ENCODE measurements around the gene SYDE2.
"Not testable (repeated sequence)": the region's sequence is repeated elsewhere in the genome, so short reads cannot be mapped to it uniquely, and the experiment has no call there.

SYDE2 gene

GRCh38 chr1:85180869-85181268 is 19.9 kb downstream of the SYDE2 start:
- no peak for DNase-seq (ENCODE audit: low read depth)
- H3K4me3 ChIP-seq (ENCODE audit: low read depth, low read length): no peak overlapping the region

- DNase-seq (ENCODE audit: low read depth): no peak
- no peak overlapping the region for H3K4me3 ChIP-seq (ENCODE audit: low read depth, low read length)
Observed at GRCh38 chr1:85179522-85179921, 21.3 kb downstream of the SYDE2 start.

GRCh38 chr1:85178396-85178795 is 22.4 kb downstream of the SYDE2 start:
- no peak overlapping the region for H3K4me3 ChIP-seq (ENCODE audit: low read depth, low read length)
- no peak for DNase-seq (ENCODE audit: low read depth)

- H3K4me3 ChIP-seq (ENCODE audit: low read depth, low read length): no peak overlapping the region
- no peak for DNase-seq (ENCODE audit: low read depth)
Observed at GRCh38 chr1:85174503-85174902, 26.3 kb downstream of the SYDE2 start.

- H3K4me3 ChIP-seq (ENCODE audit: low read depth, low read length): no peak overlapping the region
Observed at GRCh38 chr1:85172684-85173337, 28.0 kb downstream of the SYDE2 start.

GRCh38 chr1:85171721-85172120 is 29.1 kb downstream of the SYDE2 start:
- H3K4me3 ChIP-seq (ENCODE audit: low read depth, low read length): no peak overlapping the region
- no peak for DNase-seq (ENCODE audit: low read depth)

More at GRCh38 chr1:85172684-85173337, 28.0 kb downstream of the SYDE2 start:
- DNase-seq (ENCODE audit: low read depth): no peak

GRCh38 chr1:85168884-85169283 is 31.9 kb downstream of the SYDE2 start:
- H3K4me3 ChIP-seq (ENCODE audit: low read depth, low read length): no peak overlapping the region

GRCh38 chr1:85166351-85166750 is 34.5 kb downstream of the SYDE2 start:
- DNase-seq (ENCODE audit: low read depth): no peak
- no peak overlapping the region for H3K4me3 ChIP-seq (ENCODE audit: low read depth, low read length)

More at GRCh38 chr1:85168884-85169283, 31.9 kb downstream of the SYDE2 start:
- no peak for DNase-seq (ENCODE audit: low read depth)

- no peak overlapping the region for H3K4me3 ChIP-seq (ENCODE audit: low read depth, low read length)
- DNase-seq (ENCODE audit: low read depth): no peak
Observed at GRCh38 chr1:85158910-85159309, 41.9 kb downstream of the SYDE2 start.

- no peak for DNase-seq (ENCODE audit: low read depth)
- H3K4me3 ChIP-seq (ENCODE audit: low read depth, low read length): no peak overlapping the region
Observed at GRCh38 chr1:85157436-85157835, 43.4 kb downstream of the SYDE2 start.

- H3K4me3 ChIP-seq (ENCODE audit: low read depth, low read length): no peak overlapping the region
- DNase-seq (ENCODE audit: low read depth): no peak
Observed at GRCh38 chr1:85153149-85153891, 47.5 kb downstream of the SYDE2 start.

- H3K4me3 ChIP-seq (ENCODE audit: low read depth, low read length): no peak overlapping the region
- DNase-seq (ENCODE audit: low read depth): no peak
Observed at GRCh38 chr1:85151446-85151845, 49.4 kb downstream of the SYDE2 start.

- no peak for DNase-seq (ENCODE audit: low read depth)
- H3K4me3 ChIP-seq (ENCODE audit: low read depth, low read length): no peak overlapping the region
Observed at GRCh38 chr1:85149805-85150204, 51.0 kb downstream of the SYDE2 start.

GRCh38 chr1:85148524-85149250 is 52.1 kb downstream of the SYDE2 start:
- H3K4me3 ChIP-seq (ENCODE audit: low read depth, low read length): no peak overlapping the region
- peak; percentile 35 for DNase-seq (ENCODE audit: low read depth)

- no peak overlapping the region for H3K4me3 ChIP-seq (ENCODE audit: low read depth, low read length)
- no peak for DNase-seq (ENCODE audit: low read depth)
Observed at GRCh38 chr1:85146972-85147359, 53.9 kb downstream of the SYDE2 start.

- H3K4me3 ChIP-seq (ENCODE audit: low read depth, low read length); DNase-seq (ENCODE audit: low read depth): not testable (repeated sequence)
Observed at GRCh38 chr1:85146298-85146971, 54.4 kb downstream of the SYDE2 start.

- no peak for DNase-seq (ENCODE audit: low read depth)
- H3K4me3 ChIP-seq (ENCODE audit: low read depth, low read length): no peak overlapping the region
Observed at GRCh38 chr1:85144351-85144750, 56.5 kb downstream of the SYDE2 start.

- no peak for DNase-seq (ENCODE audit: low read depth)
- no peak overlapping the region for H3K4me3 ChIP-seq (ENCODE audit: low read depth, low read length)
Observed at GRCh38 chr1:85142753-85143152, 58.1 kb downstream of the SYDE2 start.

- not testable (repeated sequence) for H3K4me3 ChIP-seq (ENCODE audit: low read depth, low read length); DNase-seq (ENCODE audit: low read depth)
Observed at GRCh38 chr1:85138439-85138838, 62.4 kb downstream of the SYDE2 start.

GRCh38 chr1:85137660-85138059 is 63.2 kb downstream of the SYDE2 start:
- no peak overlapping the region for H3K4me3 ChIP-seq (ENCODE audit: low read depth, low read length)
- DNase-seq (ENCODE audit: low read depth): no peak

All from skeletal muscle cell (primary cell).